Gastroesophageal sphincter (tissue), 4 donors: ENCODE results near the gene CTSA. TPM values are rescaled to one million over a fixed set of nuclear protein-coding genes. Genes with fewer than 3 reads are reported as not detected.

Source experiments
- ATAC-seq: fragments of 150-250 bp; one replicate; pipeline ENCODE4 v1.9.1; 2016; ENCODE audit warnings: mild to moderate bottlenecking, moderate library complexity
- H3K27ac ChIP-seq, 4 donors: fragments of 200-600 bp; sonication (generic) in 3 of 4; 1 replicate in 3 of 4; 2 replicates in 1 of 4; pipeline ENCODE4 v1.5.1; 2016 to 2019
- H3K27me3 ChIP-seq: fragments of 200-600 bp; sonication (generic); one replicate; pipeline ENCODE4 v1.5.1; 2019
- H3K36me3 ChIP-seq, 2 donors: fragments of 200-600 bp; sonication (generic); one replicate each; pipeline ENCODE4 v1.5.1; 2019; ENCODE audit warnings: control low read depth in 1 of 2
- H3K4me1 ChIP-seq, 3 donors: fragments of 200-600 bp; sonication (generic); 1 replicate in 2 of 3; 2 replicates in 1 of 3; pipeline ENCODE4 v1.5.1; 2016 to 2019; ENCODE audit warnings: control low read depth in 2 of 3
- H3K4me3 ChIP-seq, 2 donors: fragments of 200-600 bp; sonication (generic); one replicate each; pipeline ENCODE4 v1.5.1; 2019; ENCODE audit warnings: mild to moderate bottlenecking in 1 of 2, moderate library complexity in 1 of 2
- H3K9me3 ChIP-seq, 3 donors: fragments of 200-600 bp; sonication (generic); one replicate each; pipeline ENCODE4 v1.5.1; 2017 to 2019; ENCODE audit warnings: control low read depth in 2 of 3
- EP300 ChIP-seq: sonication (generic); formaldehyde crosslinking; IDR thresholded peaks from one replicate; pipeline ENCODE4 v1.6.1; 2017; ENCODE audit warnings: antibody characterized with exemption, mild to moderate bottlenecking
- POLR2A ChIP-seq, 2 donors: fragments of 450-650 bp; IDR thresholded peaks; one replicate each; pipeline ENCODE4 v1.6.1; 2017; ENCODE audit warnings: antibody characterized with exemption in 2 of 2, mild to moderate bottlenecking in 2 of 2, moderate library complexity in 1 of 2
- POLR2AphosphoS5 ChIP-seq: sonication (generic); formaldehyde crosslinking; IDR thresholded peaks from one replicate; pipeline ENCODE4 v1.6.1; 2017; ENCODE audit warnings: antibody characterized with exemption
- WGBS, 2 donors: methylation state at CpG; one replicate each; pipeline ENCODE4 v1.1.5; 2018; ENCODE audit warnings: low coverage in 1 of 2; 5-methylcytosine and 5-hydroxymethylcytosine counted together
- total RNA-seq, 4 donors: library from RNA; depleted of rRNA; stranded (reverse); fragments of >200 nt; gene quantifications; one replicate each; pipeline ENCODE4 v1.1.0, GENCODE V29; 2016
- TF ChIP-seq, protein P1 (sequence below), 4 experiments: fragments of 200-600 bp in 2 of 4; fragments of 450-650 bp in 2 of 4; sonication (generic) in 1 of 4; IDR thresholded peaks; one replicate each; pipeline ENCODE4 v1.5.1; 2017 to 2019; ENCODE audit warnings: antibody characterized with exemption in 4 of 4, mild to moderate bottlenecking in 2 of 4, moderate library complexity in 2 of 4

CTSA gene
- total RNA-seq, 4 donors from 2014 or later = 36.4 to 73.0 (median 56.6) TPM

DNA sequence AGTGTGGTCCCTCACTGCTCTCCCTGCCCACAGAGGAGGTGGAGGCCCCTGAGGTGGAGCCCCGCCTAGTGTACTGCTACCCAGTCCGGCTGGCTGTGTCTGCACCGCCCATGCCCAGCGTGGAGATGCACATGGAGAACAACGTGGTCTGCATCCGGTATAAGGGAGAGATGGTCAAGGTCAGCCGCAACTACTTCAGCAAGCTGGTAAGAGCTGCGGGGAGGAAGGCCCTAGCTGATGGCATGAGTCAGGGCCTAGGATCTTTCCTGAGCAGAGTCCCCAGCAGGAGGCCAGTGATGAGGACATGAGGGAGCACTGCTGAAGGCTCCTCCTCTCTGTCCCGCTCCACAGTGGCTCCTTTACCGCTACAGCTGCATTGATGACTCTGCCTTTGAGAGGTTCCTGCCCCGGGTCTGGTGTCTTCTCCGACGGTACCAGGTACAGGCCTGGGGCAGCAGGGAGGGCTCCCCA lies 54.6 kb downstream of the CTSA start:
- no peak for ATAC-seq
- peak overlapping the region in 3 of 4 donors; percentile 54 to 58 (median 54) for H3K27ac ChIP-seq

DNA sequence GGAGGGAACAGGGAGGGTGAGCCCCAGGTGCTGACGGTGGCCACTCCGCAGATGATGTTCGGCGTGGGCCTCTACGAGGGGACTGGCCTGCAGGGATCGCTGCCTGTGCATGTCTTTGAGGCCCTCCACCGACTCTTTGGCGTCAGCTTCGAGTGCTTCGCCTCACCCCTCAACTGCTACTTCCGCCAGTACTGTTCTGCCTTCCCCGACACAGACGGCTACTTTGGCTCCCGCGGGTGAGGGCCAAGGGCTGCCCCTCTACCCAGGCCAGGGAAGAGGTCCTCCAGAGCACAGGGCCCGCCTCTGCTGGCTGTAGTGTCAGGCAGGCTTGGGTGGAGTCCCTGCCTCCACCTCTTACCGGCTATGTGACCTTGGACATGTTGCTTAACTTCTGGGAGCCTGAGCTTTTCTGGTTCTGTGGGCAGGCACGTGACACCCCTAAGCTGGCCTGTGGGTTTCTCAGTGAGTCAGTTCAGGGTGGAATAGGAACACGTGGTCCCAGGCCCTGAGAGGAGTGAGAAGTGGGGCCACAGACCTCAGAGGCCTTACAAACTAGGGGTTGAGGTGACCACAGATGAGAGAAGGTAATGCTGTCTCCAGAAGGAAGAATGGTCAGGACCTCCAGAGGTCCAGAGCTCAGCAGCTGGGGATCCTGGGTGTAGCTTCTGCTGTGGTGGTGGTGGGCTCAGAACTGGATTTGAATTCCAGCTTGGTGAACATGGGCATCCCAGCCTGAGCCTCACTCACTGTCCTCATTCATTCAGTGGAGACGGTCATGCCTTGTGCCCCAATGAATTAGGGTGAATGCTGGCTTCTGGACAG lies 55.2 kb downstream of the CTSA start:
- Histone ChIP-seq H3K27me3 (no peaks in the 10 kb centered on the region), H3K4me3 (no peak overlapping the region), H3K9me3 (no peaks in the 10 kb centered on the region), H3K27ac (peak overlapping the region in 3 of 4 donors; percentile 54 to 58 (median 54)), H3K4me1 (peaks cover 0 to 20% (median 0%) of the 10 kb centered on the region in 3 donors), H3K36me3 (peaks cover 0 to 100% of the 10 kb centered on the region in 2 donors)
- TF ChIP-seq, protein P1, sequence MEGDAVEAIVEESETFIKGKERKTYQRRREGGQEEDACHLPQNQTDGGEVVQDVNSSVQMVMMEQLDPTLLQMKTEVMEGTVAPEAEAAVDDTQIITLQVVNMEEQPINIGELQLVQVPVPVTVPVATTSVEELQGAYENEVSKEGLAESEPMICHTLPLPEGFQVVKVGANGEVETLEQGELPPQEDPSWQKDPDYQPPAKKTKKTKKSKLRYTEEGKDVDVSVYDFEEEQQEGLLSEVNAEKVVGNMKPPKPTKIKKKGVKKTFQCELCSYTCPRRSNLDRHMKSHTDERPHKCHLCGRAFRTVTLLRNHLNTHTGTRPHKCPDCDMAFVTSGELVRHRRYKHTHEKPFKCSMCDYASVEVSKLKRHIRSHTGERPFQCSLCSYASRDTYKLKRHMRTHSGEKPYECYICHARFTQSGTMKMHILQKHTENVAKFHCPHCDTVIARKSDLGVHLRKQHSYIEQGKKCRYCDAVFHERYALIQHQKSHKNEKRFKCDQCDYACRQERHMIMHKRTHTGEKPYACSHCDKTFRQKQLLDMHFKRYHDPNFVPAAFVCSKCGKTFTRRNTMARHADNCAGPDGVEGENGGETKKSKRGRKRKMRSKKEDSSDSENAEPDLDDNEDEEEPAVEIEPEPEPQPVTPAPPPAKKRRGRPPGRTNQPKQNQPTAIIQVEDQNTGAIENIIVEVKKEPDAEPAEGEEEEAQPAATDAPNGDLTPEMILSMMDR (IDR thresholded peaks at IDR 0.05) = no peak
- peak; percentile 29 for TF ChIP-seq POLR2AphosphoS5
- 40% methylated on average over 1 of the region's 20 CpGs; no CpG with 5 or more reads in 1 of the 2 donors for WGBS, 2 donors
- peak; percentile 86 for ATAC-seq

More for the DNA sequence above, 54.6 kb downstream of the CTSA start:
- peaks cover 0 to 20% (median 0%) of the 10 kb centered on the region in 3 donors for H3K4me1 ChIP-seq
- H3K36me3 ChIP-seq = peaks cover 0 to 100% of the 10 kb centered on the region in 2 donors
- no peaks in the 10 kb centered on the region for H3K9me3 ChIP-seq
- WGBS, 2 donors = 68 to 100% methylated on average over 1 to 4 of the region's 13 CpGs
- TF ChIP-seq, protein P1 (IDR thresholded peaks at IDR 0.05) = no peak
- TF ChIP-seq POLR2A (IDR thresholded peaks at IDR 0.05) (no peak), POLR2AphosphoS5 (no peak), EP300 (no peak)
- no peak overlapping the region for H3K4me3 ChIP-seq
- no peaks in the 10 kb centered on the region for H3K27me3 ChIP-seq

DNA sequence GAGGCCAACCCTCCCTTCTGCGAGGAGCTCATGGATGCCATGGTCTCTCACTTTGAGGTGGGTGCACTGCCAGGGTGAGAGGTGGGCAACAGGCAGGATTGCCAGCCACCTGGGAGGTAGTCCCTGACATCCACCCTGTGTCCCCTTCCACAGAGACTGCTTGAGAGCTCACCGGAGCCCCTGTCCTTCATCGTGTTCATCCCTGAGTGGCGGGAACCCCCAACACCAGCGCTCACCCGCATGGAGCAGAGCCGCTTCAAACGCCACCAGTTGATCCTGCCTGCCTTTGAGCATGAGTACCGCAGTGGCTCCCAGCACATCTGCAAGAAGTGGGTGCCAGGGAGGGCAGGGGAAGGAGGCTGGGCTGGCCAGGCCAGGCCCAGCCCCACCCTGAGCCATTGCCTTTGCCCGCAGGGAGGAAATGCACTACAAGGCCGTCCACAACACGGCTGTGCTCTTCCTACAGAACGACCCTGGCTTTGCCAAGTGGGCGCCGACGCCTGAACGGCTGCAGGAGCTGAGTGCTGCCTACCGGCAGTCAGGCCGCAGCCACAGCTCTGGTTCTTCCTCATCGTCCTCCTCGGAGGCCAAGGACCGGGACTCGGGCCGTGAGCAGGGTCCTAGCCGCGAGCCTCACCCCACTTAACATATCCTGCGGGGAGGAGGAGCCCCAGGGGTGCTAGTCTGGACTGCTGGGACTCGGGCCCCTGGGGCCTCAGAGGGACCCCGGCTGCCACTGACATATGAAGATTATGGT lies 56.2 kb downstream of the CTSA start:
- no peak for ATAC-seq
- Histone ChIP-seq H3K9me3 (no peaks in the 10 kb centered on the region), H3K4me1 (peaks cover 0 to 20% (median 0%) of the 10 kb centered on the region in 3 donors), H3K27ac (peak overlapping the region in 3 of 4 donors; percentile 43 to 58 (median 54)), H3K4me3 (no peak overlapping the region), H3K27me3 (no peaks in the 10 kb centered on the region), H3K36me3 (peaks cover 0 to 100% of the 10 kb centered on the region in 2 donors)
- TF ChIP-seq POLR2A (IDR thresholded peaks at IDR 0.05) = no peak
- TF ChIP-seq, protein P1 (IDR thresholded peaks at IDR 0.05) = no peak
- TF ChIP-seq EP300 = no peak
- no peak for TF ChIP-seq POLR2AphosphoS5
- WGBS, 2 donors = 63 to 100% methylated on average over 2 to 11 of the region's 29 CpGs

DNA sequence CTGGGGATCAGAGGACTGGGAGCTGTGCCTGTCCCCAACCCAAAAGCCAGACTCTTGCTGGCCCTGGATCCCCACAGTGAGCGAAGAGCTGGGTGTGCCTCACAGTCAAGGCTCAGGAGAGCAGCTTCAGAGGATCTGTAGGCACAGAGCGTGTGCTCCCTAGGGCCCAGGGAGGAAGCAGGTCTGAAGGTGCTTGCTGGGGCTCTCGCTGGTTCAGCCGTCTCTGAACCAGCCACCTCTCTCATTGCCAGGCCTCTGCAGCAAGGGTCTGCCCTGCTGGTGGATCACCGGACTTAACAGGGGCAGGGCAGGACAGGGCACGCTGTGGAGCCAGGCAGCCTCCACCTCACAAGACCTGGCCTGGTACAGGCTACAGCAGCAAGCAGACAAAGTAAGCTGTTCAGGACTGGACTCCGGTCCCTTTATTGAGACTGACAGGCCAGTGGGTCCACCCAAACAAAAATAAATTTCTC lies 57.2 kb downstream of the CTSA start:
- no peak for TF ChIP-seq POLR2A (IDR thresholded peaks at IDR 0.05)
- TF ChIP-seq, protein P1 (IDR thresholded peaks at IDR 0.05) = no peak
- no peak for TF ChIP-seq POLR2AphosphoS5
- no peak for TF ChIP-seq EP300
- Histone ChIP-seq H3K27ac (peak overlapping the region in 2 of 4 donors; percentile 39 to 58), H3K9me3 (no peaks in the 10 kb centered on the region), H3K36me3 (peaks cover 0 to 100% of the 10 kb centered on the region in 2 donors), H3K4me1 (peaks cover 0 to 20% (median 0%) of the 10 kb centered on the region in 3 donors), H3K27me3 (no peaks in the 10 kb centered on the region), H3K4me3 (no peak overlapping the region)
- WGBS, 2 donors = 27% methylated on average over 2 of the region's 7 CpGs; no CpG with 5 or more reads in 1 of the 2 donors
- no peak for ATAC-seq

Other genes starting within 250 kb of the CTSA start
- gene WFDC11, start 221.1 kb upstream of the CTSA start, total RNA-seq = not detected
- gene WFDC13, start 189.3 kb upstream of the CTSA start, total RNA-seq = not detected
- gene WFDC10B, start 186.3 kb upstream of the CTSA start, total RNA-seq = not detected
- gene SPINT4, start 169.0 kb upstream of the CTSA start, total RNA-seq = not detected
- gene WFDC3, start 99.5 kb upstream of the CTSA start, total RNA-seq = 1 to 10 TPM in 1 of 4 donors, not detected in 3; 2.3 TPM
- 10 to 100 TPM; 21.8 to 33.3 (median 27.8) TPM for gene DNTTIP1, start 99.4 kb upstream of the CTSA start, total RNA-seq
- gene UBE2C, start 78.7 kb upstream of the CTSA start, total RNA-seq = under 1 TPM in 1 of 4 donors, not detected in 3; 0.72 TPM
- gene TNNC2, start 64.0 kb upstream of the CTSA start, total RNA-seq = 1 to 10 TPM in 3 of 4 donors, not detected in 1; 1.0 to 6.3 (median 1.3) TPM
- 10 to 100 TPM; 45.9 to 76.3 (median 59.7) TPM for gene SNX21, start 57.5 kb upstream of the CTSA start, total RNA-seq
- gene ACOT8, start 33.9 kb upstream of the CTSA start, total RNA-seq = 10 to 100 TPM; 27.2 to 49.8 (median 29.9) TPM
- 1 to 10 TPM; 2.8 to 5.0 (median 4.4) TPM for gene ZSWIM3, start 33.7 kb upstream of the CTSA start, total RNA-seq
- 10 to 100 TPM in 1 of 4 donors, 1 to 10 TPM in 3; 6.6 to 11.9 (median 9.1) TPM for gene ZSWIM1, start 10.1 kb upstream of the CTSA start, total RNA-seq
- gene SPATA25, start 3.7 kb upstream of the CTSA start, total RNA-seq = 1 to 10 TPM in 3 of 4 donors, not detected in 1; 4.2 to 7.9 (median 5.1) TPM
- gene NEURL2, start 127 bp upstream of the CTSA start, total RNA-seq = 10 to 100 TPM in 3 of 4 donors, 1 to 10 TPM in 1; 2.2 to 26.4 (median 17.0) TPM
- 100 to 1,000 TPM in 3 of 4 donors, 10 to 100 TPM in 1; 45.6 to 456 (median 177) TPM for gene PLTP, start 20.8 kb downstream of the CTSA start, total RNA-seq
- 10 to 100 TPM; 21.5 to 45.3 (median 39.2) TPM for gene PCIF1, start 43.3 kb downstream of the CTSA start, total RNA-seq
- gene ZNF335, start 80.9 kb downstream of the CTSA start, total RNA-seq = 10 to 100 TPM in 3 of 4 donors, 1 to 10 TPM in 1; 7.5 to 17.9 (median 16.5) TPM
- 1 to 10 TPM in 2 of 4 donors, under 1 TPM in 1, not detected in 1; 0.15 to 3.9 (median 1.2) TPM for gene MMP9, start 117.6 kb downstream of the CTSA start, total RNA-seq
- gene SLC12A5, start 137.9 kb downstream of the CTSA start, total RNA-seq = not detected
- gene NCOA5, start 198.6 kb downstream of the CTSA start, total RNA-seq = 10 to 100 TPM; 26.3 to 39.8 (median 30.8) TPM
- 10 to 100 TPM; 13.7 to 16.6 (median 13.9) TPM for gene CD40, start 227.0 kb downstream of the CTSA start, total RNA-seq